Endothelial cell (in vitro differentiated cells): ENCODE data around the gene LOXL3. TPM values are rescaled to one million over a fixed set of nuclear protein-coding genes. Genes with fewer than 3 reads are reported as not detected.
"Not testable (repeated sequence)": the region's sequence is repeated elsewhere in the genome, so short reads cannot be mapped to it uniquely, and the experiment has no call there.

Experiments
- DNase-seq: peaks from one replicate; pipeline ENCODE4 v3.0.0; 2021; ENCODE audit warnings: low spot score
- H3K27ac Mint-ChIP-seq: one replicate; pipeline ENCODE4 v1.8.0; 2021; ENCODE audit warnings: mixed read lengths, inconsistent platforms; ENCODE audit not compliant: unreplicated experiment
- H3K27me3 Mint-ChIP-seq: one replicate; pipeline ENCODE4 v1.8.0; 2021; ENCODE audit warnings: mild to moderate bottlenecking, moderate library complexity, mixed read lengths, inconsistent platforms; ENCODE audit not compliant: unreplicated experiment
- H3K36me3 Mint-ChIP-seq: one replicate; pipeline ENCODE4 v1.8.0; 2021; ENCODE audit warnings: mild to moderate bottlenecking, low read depth, mixed read lengths, inconsistent platforms; ENCODE audit not compliant: unreplicated experiment
- H3K4me1 Mint-ChIP-seq: one replicate; pipeline ENCODE4 v1.8.0; 2021; ENCODE audit warnings: mild to moderate bottlenecking, mixed read lengths, inconsistent platforms; ENCODE audit not compliant: unreplicated experiment
- H3K4me3 Mint-ChIP-seq: one replicate; pipeline ENCODE4 v1.8.0; 2021; ENCODE audit warnings: mild to moderate bottlenecking, mixed read lengths, inconsistent platforms; ENCODE audit not compliant: unreplicated experiment
- H3K9me3 Mint-ChIP-seq: one replicate; pipeline ENCODE4 v1.8.0; 2021; ENCODE audit warnings: mixed read lengths, inconsistent platforms; ENCODE audit not compliant: unreplicated experiment
- CTCF ChIP-seq: fragments of 200-600 bp; sonication (generic); IDR thresholded peaks from one replicate; pipeline ENCODE4 v1.5.0; 2021; ENCODE audit warnings: antibody characterized with exemption; ENCODE audit not compliant: unreplicated experiment
- total RNA-seq: library from RNA; stranded (reverse); fragmentation: NEBNext Ultra II Directional; extraction: Animal tissue kit (Norgen Biotek cat#: 25700); gene quantifications from one replicate; pipeline ENCODE4 v1.2.1, GENCODE V29; 2021; ENCODE audit not compliant: unreplicated experiment

The LOXL3 gene
- total RNA-seq, 1 donor from 2014 or later = 10.0 TPM

- Mint-ChIP-seq H3K4me3 (no peak overlapping the region), H3K36me3 (peaks cover 19% of the 10 kb centered on the region), H3K9me3 (no peaks in the 10 kb centered on the region), H3K4me1 (peaks cover 9% of the 10 kb centered on the region), H3K27ac (no peak overlapping the region), H3K27me3 (peaks cover 12% of the 10 kb centered on the region)
- TF ChIP-seq CTCF = no peak
- no peak for DNase-seq
These were observed 67.6 kb downstream of the LOXL3 start for GRCh38 chr2:74486141-74486540.

DNA sequence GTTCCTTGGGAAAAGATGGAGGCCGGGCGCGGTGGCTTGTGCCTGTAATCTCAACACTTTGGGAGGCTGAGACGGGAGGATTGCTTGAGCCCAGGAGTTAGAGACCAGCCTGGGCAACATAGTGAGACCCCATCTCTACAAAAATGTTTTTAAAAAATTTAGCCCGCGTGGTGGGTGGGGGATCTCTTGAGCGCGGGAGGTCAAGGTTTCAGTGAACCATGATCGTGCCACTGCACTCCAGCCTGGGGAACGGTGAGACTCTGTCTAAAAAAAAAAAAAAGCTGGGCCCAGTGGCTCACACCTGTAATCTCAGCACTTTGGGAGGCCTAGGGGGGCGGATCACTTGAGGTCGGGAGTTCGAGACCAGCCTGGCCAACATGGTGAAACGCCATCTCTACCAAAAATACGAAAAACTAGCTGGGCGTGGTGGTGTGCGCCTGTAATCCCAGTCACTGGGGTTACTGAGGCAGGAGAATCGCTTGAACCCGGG, 70.0 kb downstream of the LOXL3 start:
- H3K27me3 Mint-ChIP-seq, H3K9me3 Mint-ChIP-seq, DNase-seq, H3K36me3 Mint-ChIP-seq: not testable (repeated sequence)
- Mint-ChIP-seq H3K4me1 (peaks cover 15% of the 10 kb centered on the region), H3K4me3 (peak overlapping the region; percentile 98), H3K27ac (peak overlapping the region; percentile 94)

- H3K27ac Mint-ChIP-seq = peak within 1 kb of the TSS; percentile 94
- peaks cover 4% of the 10 kb centered on the region for H3K27me3 Mint-ChIP-seq
- no peaks in the 10 kb centered on the region for H3K9me3 Mint-ChIP-seq
- peaks cover 15% of the 10 kb centered on the region for H3K4me1 Mint-ChIP-seq
- H3K36me3 Mint-ChIP-seq = no peaks in the 10 kb centered on the region
- peak; percentile 93 for DNase-seq
- H3K4me3 Mint-ChIP-seq = peak within 1 kb of the TSS; percentile 98
- TF ChIP-seq CTCF = peak; percentile 48
These were observed 70.7 kb downstream of the LOXL3 start, which contains the start of the genes CCDC142 and TTC31 for GRCh38 chr2:74482801-74483674. Gene CCDC142, minus strand, starts transcription at chr2:74482998. Its CDS starts 161 bp downstream, at chr2:74482837. Gene TTC31, plus strand, starts transcription at chr2:74483081. Its CDS starts 15 bp downstream, at chr2:74483096.

Other genes starting within 250 kb of the LOXL3 start
- 4.2 TPM for gene SLC4A5, start 210.5 kb downstream of the LOXL3 start, total RNA-seq
- gene DCTN1, start 173.6 kb downstream of the LOXL3 start, total RNA-seq = 244 TPM
- 5.0 TPM for gene C2orf81, start 132.3 kb downstream of the LOXL3 start, total RNA-seq
- gene WDR54, start 132.2 kb downstream of the LOXL3 start, total RNA-seq = 34.1 TPM
- 65.4 TPM for gene RTKN, start 112.0 kb downstream of the LOXL3 start, total RNA-seq
- 22.1 TPM for gene INO80B, start 98.9 kb downstream of the LOXL3 start, total RNA-seq
- gene WBP1, start 95.5 kb downstream of the LOXL3 start, total RNA-seq = 76.8 TPM
- gene MOGS, start 88.6 kb downstream of the LOXL3 start, total RNA-seq = 52.4 TPM
- gene MRPL53, start 81.3 kb downstream of the LOXL3 start, total RNA-seq = 59.0 TPM
- gene CCDC142, start 70.9 kb downstream of the LOXL3 start, total RNA-seq = 20.7 TPM
- gene TTC31, start 70.9 kb downstream of the LOXL3 start, total RNA-seq = 16.8 TPM
- gene LBX2, start 54.3 kb downstream of the LOXL3 start, total RNA-seq = not detected
- gene PCGF1, start 46.2 kb downstream of the LOXL3 start, total RNA-seq = 13.5 TPM
- gene TLX2, start 39.5 kb downstream of the LOXL3 start, total RNA-seq = not detected
- 3.5 TPM for gene DQX1, start 27.7 kb downstream of the LOXL3 start, total RNA-seq
- gene AUP1, start 24.2 kb downstream of the LOXL3 start, total RNA-seq = 117 TPM
- 44.3 TPM for gene HTRA2, start 24.0 kb downstream of the LOXL3 start, total RNA-seq
- gene DOK1, start 778 bp upstream of the LOXL3 start, total RNA-seq = 27.8 TPM
- 0.74 TPM for gene M1AP, start 94.4 kb upstream of the LOXL3 start, total RNA-seq
- 9.4 TPM for gene SEMA4F, start 100.3 kb upstream of the LOXL3 start, total RNA-seq